ENCODE measurements around the gene IQSEC2.

Gene IQSEC2

DNA sequence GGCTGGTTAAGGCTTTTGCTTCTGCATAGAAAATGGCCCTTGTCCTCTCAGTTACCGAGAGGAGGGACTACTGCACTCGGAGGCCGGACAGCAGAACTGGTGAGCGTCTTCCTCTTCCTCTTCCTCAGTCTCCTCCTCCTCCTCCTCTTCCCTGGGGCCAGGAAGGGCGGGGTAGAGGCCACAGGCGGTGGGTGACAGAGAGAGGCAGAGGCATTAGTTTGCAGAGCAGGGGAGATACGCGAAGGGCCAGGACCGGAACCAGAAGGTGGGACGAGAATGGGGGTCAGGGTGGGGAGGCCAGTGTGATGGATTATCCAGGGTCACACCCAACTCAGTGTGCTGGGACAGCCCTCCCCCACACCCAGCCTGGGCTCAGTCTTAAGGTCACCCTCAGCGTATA, 14.5 kb downstream of the IQSEC2 start:
- DNase-seq = no peak

DNA sequence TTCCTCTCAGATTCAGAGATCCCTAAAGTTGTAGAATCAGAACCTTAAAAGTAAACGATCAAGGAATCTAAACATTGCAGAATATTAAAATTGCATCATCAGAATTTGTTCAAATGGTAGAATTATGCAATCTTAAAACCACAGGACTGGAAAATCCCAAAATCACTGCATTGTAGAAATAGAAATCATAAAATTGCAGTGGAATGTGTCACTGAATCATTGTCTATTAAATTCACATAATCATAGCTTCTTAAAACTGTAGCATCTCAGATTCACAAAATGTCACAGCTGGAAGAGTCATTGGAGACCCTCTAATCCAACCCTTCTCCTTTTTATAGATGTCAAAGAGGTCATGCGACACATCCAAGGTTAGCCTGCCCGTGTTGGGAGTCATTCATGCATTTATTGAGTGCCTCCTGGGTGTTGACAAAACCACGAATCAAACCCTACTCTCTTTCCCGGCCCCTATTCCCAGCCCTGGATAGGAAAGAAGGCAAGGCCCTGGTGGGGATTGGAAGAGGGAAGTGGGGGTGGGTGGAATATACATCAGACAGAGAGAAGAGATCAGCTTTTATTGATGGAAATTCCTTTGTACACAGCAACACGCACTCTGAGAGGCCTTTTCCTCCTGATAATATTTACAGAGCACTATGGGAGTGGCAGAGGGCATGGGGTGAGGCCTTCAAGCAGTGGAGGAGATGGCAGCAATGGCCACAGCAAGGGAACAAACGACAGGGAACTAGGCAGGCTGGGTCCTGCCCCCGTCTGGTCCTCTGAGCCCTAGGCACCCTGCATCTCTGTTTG, 15.4 kb downstream of the IQSEC2 start:
- peak; percentile 75 for DNase-seq

- DNase-seq = peak; percentile 79
Measured at GRCh38 chrX:53263597-53264094, 17.7 kb downstream of the IQSEC2 start.

DNA sequence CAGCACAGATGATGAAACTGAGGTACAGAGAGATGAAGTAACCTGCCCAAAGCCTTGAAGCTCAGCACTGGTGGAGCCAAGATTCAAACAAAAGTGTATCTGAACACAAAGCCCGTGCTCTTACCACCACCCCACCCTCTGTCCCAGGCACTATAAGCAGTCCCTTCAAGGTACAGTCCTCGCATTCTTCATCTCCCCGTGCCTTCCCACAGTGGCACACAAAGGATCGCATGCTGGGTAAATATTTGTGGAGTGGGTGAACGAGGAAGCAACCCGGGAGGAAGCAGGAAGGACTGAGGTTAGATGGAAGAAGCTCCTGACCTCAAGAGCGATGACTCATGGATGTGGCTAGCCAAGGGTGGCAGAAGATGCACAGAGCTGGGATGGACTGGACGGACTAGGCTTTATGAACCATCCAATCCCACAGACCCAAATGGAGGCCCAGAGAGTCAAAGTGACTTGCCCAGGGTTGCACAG, 18.4 kb downstream of the IQSEC2 start:
- DNase-seq = peak; percentile 54

DNA sequence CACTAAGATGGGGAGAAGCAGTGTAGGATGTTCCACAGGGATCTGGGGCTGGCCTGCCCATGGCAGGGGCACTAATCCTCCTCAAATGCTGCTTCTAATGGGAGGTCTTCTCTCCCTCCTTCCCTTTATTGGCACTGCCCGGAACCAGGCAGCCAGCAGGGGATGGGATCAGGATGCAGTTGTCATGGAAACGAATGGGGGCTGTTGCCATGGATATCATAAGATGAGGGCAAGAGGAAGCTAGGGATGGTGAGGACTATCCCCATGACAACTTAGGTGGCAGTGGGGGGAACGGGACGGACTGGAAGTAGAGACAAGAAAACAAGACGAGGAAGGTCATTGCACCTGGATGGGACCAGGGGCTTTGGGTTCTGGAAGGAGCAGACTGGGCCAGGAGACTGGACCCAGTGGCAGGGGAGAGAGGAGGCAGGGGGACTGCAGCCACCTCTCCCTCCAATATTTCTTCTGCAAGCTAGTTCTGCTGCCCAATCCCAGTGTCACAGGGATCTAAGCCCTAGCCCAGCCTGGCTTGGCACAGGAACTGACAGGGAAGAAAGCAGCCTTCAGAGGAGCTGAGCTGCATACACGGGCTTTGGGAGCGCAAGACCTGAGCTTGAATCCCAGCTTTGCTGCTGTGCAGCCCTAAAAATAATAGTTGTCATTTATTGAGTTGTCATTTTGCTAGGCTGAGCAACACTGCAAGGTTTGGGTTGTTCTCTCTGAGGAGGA, 19.0 kb downstream of the IQSEC2 start:
- no peak for DNase-seq

DNA sequence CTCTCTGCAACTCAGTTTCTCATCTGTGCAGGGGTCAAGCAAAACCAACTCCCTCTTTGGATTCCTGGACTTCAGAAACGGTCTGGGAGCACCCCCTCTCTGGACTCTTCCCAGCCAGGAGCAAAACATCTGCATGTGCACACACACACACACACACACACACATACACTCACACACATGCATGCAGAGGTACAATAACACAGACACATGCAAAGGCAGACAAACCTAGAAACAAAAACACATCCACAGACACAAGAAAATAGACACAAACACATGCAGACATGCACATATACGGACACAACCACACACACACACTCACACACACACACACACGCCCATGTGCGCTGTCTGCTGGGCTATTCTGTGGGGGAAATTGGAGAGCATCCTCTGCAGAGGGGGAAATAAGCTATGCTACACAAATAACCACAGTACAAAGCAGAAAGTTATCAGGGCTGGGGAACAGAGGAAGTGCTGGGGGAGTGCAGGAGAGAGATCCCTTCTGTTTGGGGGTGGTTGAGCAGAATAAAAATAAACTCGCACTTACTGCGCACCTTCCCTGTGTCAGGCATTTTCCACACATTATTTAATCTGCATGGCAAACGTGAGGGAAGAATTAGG, 19.9 kb downstream of the IQSEC2 start:
- peak; percentile 26 for DNase-seq

GRCh38 chrX:53260836-53261235, 20.5 kb downstream of the IQSEC2 start:
- no peak for DNase-seq

GRCh38 chrX:53257670-53258423, 23.5 kb downstream of the IQSEC2 start:
- DNase-seq = no peak

GRCh38 chrX:53257166-53257565, 24.2 kb downstream of the IQSEC2 start:
- no peak for DNase-seq

DNA sequence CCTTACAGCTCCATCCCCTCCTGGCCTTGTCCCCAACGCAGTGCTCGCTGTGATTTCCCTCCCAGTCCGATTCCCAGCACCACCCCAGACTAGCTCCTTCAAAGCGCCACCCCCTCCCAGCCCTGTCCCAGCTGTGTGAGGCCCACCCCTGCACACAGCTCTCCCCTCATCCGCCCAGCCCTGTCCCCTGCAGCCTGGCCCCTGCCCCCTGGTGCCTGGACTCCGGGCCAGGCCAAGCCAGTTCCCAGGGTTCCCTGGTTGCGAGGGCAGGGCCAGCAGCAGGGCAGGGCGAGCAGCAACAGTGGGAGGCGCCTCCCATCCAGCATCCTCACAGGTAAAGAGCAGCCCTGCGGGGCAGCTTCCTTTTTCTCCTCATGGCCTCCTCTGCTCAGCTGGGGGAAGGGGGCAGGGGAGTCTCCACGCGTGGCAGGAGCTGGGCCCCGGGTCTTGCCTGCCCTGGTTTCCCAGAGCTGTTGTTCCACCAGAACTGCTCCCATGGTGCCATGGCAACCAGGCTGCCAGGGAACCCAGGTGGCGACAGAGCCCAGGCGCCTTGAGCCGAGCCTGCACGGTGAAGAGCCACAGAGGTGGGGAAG, 24.8 kb downstream of the IQSEC2 start:
- DNase-seq = no peak

- no peak for DNase-seq
Measured at GRCh38 chrX:53255738-53256191, 25.6 kb downstream of the IQSEC2 start.

DNA sequence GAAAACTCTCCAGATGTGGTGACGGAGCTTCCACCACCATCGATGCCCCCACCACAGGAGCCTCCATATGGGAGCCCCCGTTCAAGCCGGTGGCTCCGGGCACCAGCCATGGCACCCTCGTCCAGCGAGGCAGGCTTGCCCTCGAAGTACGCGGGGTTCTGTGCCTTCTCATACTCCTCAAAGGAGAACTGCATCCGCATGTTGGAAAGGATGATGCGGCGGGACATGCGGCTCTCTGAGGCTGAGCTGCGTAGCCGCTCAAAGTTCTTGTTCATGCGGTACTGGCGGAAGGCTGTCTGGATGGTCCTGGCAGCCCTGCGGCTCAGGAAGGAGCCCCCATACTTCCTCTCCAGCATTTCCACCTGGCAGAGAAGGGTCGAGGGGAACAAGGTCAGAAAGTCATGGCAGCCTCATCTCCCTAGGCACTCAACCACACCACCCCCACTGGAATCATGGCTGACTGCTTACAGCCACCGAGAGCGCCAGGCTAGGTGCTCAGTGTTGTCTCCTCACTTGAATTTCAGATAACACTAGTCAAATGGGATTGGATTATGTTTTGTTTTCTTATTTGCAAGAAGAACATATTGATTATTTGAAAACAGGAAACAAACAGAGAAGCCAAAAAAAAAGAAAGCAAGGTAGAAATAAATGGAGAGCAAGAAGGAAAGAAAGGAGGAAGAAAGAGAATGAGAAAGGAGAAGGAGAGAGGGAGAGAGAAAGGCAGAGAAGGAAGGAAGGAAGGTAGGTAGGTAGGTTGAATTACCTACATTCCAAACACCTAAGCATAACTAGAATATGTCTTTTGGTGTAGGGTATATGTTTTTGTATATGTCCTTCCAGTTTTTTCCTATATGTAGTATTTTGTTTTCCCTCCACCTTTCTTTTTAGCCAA, 26.6 kb downstream of the IQSEC2 start:
- no peak for DNase-seq

- no peak for DNase-seq
Measured at GRCh38 chrX:53253293-53254020, 27.9 kb downstream of the IQSEC2 start.

DNA sequence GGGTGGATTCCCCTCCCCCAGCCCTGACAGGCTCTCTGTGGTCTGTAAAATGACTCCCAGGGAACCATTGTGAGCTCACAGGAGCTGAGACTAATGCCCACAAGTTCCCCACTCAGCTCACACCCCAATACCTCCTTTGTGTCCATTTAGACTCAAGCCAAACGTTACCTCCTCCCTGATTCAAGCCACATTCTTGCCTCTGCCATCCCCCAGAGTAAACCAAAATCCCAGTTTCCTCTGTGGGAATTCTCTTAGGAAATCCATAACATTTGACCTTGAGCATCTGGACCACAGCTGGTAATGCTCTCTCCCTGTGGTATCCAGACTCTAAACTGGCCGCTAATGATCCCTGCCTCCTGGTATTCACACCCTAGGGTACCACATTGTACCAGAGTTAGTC, 30.1 kb downstream of the IQSEC2 start:
- no peak for DNase-seq

DNA sequence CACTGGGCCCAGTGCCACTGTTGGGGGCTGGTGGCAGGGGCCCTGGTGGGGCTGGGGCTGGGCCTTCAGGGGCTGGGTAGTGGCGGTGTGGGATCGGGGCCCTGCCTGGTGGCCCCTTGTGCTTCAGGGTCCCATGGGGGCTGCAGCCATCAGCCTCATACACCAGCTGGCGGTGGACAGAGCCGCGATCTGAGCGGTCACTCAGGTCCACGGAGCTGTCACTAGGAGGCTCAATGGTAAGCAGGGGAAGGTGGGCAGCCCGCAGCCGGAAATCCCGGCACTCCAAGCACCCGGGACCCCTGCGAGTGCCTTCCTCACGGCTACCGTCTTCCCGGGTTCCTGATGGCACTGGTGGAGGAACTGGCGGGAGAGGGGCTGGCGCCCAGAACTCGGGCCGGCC, 30.8 kb downstream of the IQSEC2 start:
- no peak for DNase-seq

DNA sequence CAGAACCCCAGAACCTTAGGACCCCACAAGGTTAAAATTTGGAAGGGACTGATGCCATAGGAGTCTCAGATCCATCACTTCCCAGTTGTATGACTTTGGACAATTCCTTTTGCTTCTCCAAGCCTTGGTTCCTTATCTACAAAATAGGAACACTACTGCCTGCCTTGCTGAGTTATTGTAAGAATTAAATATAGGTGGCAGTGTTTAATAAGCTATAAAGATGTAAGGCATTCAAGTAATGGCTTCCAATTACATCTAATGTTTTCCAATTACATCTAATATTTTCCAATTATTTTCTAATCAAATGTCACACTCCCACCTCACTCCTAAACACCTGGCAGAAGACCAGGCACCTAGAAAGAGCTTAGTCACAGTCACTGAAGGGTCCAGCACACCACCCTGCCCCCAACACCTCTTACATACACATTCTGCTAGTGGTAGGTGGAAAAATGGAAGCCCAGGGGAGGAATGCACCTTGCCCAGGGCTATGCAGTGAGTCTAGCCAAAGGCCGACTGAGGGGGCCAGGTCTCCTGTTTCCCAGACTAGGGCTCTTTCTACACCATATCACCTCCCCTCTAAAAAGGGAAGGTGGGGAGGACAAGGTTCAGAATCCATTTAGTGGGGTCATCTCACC, 31.9 kb downstream of the IQSEC2 start:
- no peak for DNase-seq

DNA sequence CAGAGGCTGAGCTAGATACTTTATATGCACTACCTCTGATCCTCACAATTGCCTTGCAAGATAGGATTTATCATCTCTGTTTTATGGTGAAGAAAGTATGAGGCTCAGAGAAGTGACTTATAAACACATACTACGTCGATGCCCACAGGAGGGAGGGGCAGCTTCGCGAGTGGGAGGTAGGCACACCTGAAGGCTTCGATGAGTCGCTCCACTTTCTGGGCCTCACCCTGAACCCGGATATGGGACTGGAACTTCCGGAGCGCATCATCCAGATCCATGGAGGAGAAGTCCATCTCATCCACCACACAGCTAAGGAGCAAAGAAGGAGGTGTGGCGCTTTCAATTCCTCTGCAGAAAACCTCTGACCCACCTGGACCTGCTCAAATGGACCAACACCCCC, 33.5 kb downstream of the IQSEC2 start:
- no peak for DNase-seq

- DNase-seq = no peak
Measured at GRCh38 chrX:53246231-53246630, 35.2 kb downstream of the IQSEC2 start.

- no peak for DNase-seq
Measured at GRCh38 chrX:53244610-53245009, 36.8 kb downstream of the IQSEC2 start.

GRCh38 chrX:53242310-53242709, 39.1 kb downstream of the IQSEC2 start:
- DNase-seq = no peak
